ENCODE data around the gene LAIR1. TPM values are rescaled to one million over a fixed set of nuclear protein-coding genes. Genes with fewer than 3 reads are reported as not detected.

Gene LAIR1
- total RNA-seq, 1 experiment from 2014 or later = 0.37 TPM

DNA sequence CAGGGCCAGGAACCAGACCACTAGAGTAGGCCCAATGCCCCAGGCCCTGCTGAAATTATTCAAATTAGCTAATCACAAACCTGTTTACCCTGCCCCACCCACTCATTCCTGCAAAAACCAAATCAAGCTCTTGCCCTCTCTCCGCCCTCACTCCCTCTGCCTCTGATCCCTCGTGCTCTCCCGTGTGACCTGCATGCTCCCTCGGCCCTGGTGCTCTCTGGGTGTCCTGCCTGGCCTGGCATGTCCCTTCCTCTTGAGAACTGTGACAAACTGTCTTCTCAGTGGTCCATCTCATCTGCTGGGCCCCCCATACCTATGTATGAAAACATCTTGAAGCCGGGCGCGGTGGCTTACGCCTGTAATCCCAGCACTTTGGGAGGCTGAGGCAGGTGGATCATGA, 38.3 kb upstream of the LAIR1 start:
- ATAC-seq = no peak
- Mint-ChIP-seq H3K27me3 (ENCODE audit: low read depth) (peaks cover 35% of the 10 kb centered on the region), H3K36me3 (peaks cover under 1% of the 10 kb centered on the region; the same call in 1 of the 2 replicates), H3K4me1 (peaks cover 4% of the 10 kb centered on the region), H3K4me3 (no peak overlapping the region), H3K9me3 (peaks cover 12% of the 10 kb centered on the region), H3K27ac (no peak overlapping the region)
- TF ChIP-seq NR3C1 (CRISPR knock-in tag; conservative IDR thresholded peaks at IDR 0.05; ENCODE audit: low read depth) (no peak), CBFB (CRISPR knock-in tag; IDR thresholded peaks at IDR 0.05; ENCODE audit: low read depth) (no peak), ZNF396 (CRISPR knock-in tag; IDR thresholded peaks at IDR 0.05; ENCODE audit: borderline replicate concordance) (no peak), NFE2L1 (CRISPR knock-in tag; IDR thresholded peaks at IDR 0.05) (no peak), TCF7 (CRISPR knock-in tag; IDR thresholded peaks at IDR 0.05; ENCODE audit: low read depth) (no peak), NFYB (CRISPR knock-in tag; conservative IDR thresholded peaks at IDR 0.05; ENCODE audit: low read depth) (no peak), TEAD1 (CRISPR knock-in tag; IDR thresholded peaks at IDR 0.05) (no peak), SP1 (CRISPR knock-in tag; conservative IDR thresholded peaks at IDR 0.05) (no peak), PRRX2 (CRISPR knock-in tag; IDR thresholded peaks at IDR 0.05) (no peak), ETV6 (CRISPR knock-in tag; IDR thresholded peaks at IDR 0.05) (no peak), ZNF232 (CRISPR knock-in tag; IDR thresholded peaks at IDR 0.05) (no peak), TEAD4 (CRISPR knock-in tag; IDR thresholded peaks at IDR 0.05) (no peak), NFATC4 (CRISPR knock-in tag; IDR thresholded peaks at IDR 0.05) (no peak), ESRRA (CRISPR knock-in tag; IDR thresholded peaks at IDR 0.05; ENCODE audit: borderline replicate concordance) (no peak)
- TF ChIP-seq, protein P1, sequence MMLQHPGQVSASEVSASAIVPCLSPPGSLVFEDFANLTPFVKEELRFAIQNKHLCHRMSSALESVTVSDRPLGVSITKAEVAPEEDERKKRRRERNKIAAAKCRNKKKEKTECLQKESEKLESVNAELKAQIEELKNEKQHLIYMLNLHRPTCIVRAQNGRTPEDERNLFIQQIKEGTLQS (CRISPR knock-in tag; conservative IDR thresholded peaks at IDR 0.05) = no peak
- TF ChIP-seq, protein P2, sequence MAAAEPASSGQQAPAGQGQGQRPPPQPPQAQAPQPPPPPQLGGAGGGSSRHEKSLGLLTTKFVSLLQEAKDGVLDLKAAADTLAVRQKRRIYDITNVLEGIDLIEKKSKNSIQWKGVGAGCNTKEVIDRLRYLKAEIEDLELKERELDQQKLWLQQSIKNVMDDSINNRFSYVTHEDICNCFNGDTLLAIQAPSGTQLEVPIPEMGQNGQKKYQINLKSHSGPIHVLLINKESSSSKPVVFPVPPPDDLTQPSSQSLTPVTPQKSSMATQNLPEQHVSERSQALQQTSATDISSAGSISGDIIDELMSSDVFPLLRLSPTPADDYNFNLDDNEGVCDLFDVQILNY (CRISPR knock-in tag; IDR thresholded peaks at IDR 0.05) = no peak
- TF ChIP-seq, protein P3, sequence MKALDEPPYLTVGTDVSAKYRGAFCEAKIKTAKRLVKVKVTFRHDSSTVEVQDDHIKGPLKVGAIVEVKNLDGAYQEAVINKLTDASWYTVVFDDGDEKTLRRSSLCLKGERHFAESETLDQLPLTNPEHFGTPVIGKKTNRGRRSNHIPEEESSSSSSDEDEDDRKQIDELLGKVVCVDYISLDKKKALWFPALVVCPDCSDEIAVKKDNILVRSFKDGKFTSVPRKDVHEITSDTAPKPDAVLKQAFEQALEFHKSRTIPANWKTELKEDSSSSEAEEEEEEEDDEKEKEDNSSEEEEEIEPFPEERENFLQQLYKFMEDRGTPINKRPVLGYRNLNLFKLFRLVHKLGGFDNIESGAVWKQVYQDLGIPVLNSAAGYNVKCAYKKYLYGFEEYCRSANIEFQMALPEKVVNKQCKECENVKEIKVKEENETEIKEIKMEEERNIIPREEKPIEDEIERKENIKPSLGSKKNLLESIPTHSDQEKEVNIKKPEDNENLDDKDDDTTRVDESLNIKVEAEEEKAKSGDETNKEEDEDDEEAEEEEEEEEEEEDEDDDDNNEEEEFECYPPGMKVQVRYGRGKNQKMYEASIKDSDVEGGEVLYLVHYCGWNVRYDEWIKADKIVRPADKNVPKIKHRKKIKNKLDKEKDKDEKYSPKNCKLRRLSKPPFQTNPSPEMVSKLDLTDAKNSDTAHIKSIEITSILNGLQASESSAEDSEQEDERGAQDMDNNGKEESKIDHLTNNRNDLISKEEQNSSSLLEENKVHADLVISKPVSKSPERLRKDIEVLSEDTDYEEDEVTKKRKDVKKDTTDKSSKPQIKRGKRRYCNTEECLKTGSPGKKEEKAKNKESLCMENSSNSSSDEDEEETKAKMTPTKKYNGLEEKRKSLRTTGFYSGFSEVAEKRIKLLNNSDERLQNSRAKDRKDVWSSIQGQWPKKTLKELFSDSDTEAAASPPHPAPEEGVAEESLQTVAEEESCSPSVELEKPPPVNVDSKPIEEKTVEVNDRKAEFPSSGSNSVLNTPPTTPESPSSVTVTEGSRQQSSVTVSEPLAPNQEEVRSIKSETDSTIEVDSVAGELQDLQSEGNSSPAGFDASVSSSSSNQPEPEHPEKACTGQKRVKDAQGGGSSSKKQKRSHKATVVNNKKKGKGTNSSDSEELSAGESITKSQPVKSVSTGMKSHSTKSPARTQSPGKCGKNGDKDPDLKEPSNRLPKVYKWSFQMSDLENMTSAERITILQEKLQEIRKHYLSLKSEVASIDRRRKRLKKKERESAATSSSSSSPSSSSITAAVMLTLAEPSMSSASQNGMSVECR (CRISPR knock-in tag; IDR thresholded peaks at IDR 0.05; ENCODE audit: borderline replicate concordance) = no peak
- TF ChIP-seq, protein P4, sequence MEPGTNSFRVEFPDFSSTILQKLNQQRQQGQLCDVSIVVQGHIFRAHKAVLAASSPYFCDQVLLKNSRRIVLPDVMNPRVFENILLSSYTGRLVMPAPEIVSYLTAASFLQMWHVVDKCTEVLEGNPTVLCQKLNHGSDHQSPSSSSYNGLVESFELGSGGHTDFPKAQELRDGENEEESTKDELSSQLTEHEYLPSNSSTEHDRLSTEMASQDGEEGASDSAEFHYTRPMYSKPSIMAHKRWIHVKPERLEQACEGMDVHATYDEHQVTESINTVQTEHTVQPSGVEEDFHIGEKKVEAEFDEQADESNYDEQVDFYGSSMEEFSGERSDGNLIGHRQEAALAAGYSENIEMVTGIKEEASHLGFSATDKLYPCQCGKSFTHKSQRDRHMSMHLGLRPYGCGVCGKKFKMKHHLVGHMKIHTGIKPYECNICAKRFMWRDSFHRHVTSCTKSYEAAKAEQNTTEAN (CRISPR knock-in tag; IDR thresholded peaks at IDR 0.05) = no peak
- DNase-seq (ENCODE audit: low spot score) = no peak
- CTCF ChIA-PET = interaction anchor here (0.8 to 1.4 kb wide), 4 partner anchors 12 to 137 kb away, joined by 3 to 8 read pairs (median 5); no protein-coding TSS in a partner anchor
- POLR2A ChIA-PET = interaction anchor here (0.7 kb wide), 1 partner anchor 49 kb away, joined by 3 read pairs; no protein-coding TSS in a partner anchor

DNA sequence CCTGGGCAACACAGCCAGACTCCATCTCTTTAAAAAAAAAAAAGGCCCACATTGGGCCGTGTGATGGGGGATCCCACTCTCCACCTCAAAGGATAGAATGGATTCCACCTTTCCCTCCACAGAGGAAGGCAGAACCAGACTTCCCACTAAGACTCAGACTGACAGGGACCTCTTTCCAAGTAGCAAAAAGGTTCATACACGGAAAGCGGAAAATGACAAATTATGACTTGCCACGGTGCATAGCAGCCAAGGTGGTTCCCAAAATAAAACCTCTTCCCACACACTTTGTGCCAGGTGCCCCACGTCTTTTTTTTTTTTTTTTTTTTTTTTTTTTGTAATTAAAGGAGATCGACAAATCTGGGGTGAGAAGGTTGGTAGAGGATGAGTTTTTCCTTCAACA, 36.2 kb upstream of the LAIR1 start:
- H3K9me3 Mint-ChIP-seq = peaks cover 5% of the 10 kb centered on the region
- POLR2A ChIA-PET = no interaction called here
- ATAC-seq = no peak

More for the DNA sequence above, 36.2 kb upstream of the LAIR1 start:
- DNase-seq (ENCODE audit: low spot score) = no peak
- Mint-ChIP-seq H3K4me1 (peaks cover 4% of the 10 kb centered on the region), H3K4me3 (no peak overlapping the region), H3K27ac (no peak overlapping the region), H3K36me3 (no peaks in the 10 kb centered on the region), H3K27me3 (ENCODE audit: low read depth) (peaks cover 16% of the 10 kb centered on the region)
- TF ChIP-seq RORB (CRISPR knock-in tag; IDR thresholded peaks at IDR 0.05) = no peak
- CTCF ChIA-PET = no interaction called here
